Muscle layer of colon (tissue), 2 donors: Measurements from ENCODE around the gene KIF2C.

Source experiments
- H3K27ac ChIP-seq: one replicate; pipeline ENCODE4 v1.7.0; 2013; ENCODE audit warnings: low read depth, mild to moderate bottlenecking, low read length, moderate library complexity
- H3K27me3 ChIP-seq, 2 donors: one replicate each; pipeline ENCODE4 v1.7.0; 2013; ENCODE audit warnings: low read length in 2 of 2, mild to moderate bottlenecking in 2 of 2; ENCODE audit not compliant: insufficient read depth in 2 of 2, control insufficient read depth in 1 of 2
- H3K36me3 ChIP-seq: one replicate; pipeline ENCODE4 v1.7.0; 2013; ENCODE audit warnings: mild to moderate bottlenecking, low read length; ENCODE audit not compliant: insufficient read depth
- H3K4me1 ChIP-seq: one replicate; pipeline ENCODE4 v1.7.0; 2013; ENCODE audit warnings: mild to moderate bottlenecking, low read length; ENCODE audit not compliant: insufficient read depth
- H3K4me3 ChIP-seq, 2 donors: one replicate each; pipeline ENCODE4 v1.7.0; 2013; ENCODE audit warnings: low read length in 2 of 2, low read depth in 1 of 2, mild to moderate bottlenecking in 1 of 2, moderate library complexity in 1 of 2
- H3K9ac ChIP-seq: one replicate; pipeline ENCODE4 v1.7.0; 2013; ENCODE audit warnings: low read length
- H3K9me3 ChIP-seq: one replicate; pipeline ENCODE4 v1.7.0; 2013; ENCODE audit warnings: mild to moderate bottlenecking, low read length
- donor health status: abdominal sarcoma.
- donor health status: Adenocarcinoma of cecum.

The KIF2C gene

GRCh38 chr1:44803062-44803311 lies 63.4 kb downstream of the KIF2C start:
- H3K27me3 ChIP-seq, result no peaks in the 10 kb centered on the region
- H3K4me1 ChIP-seq, result peaks cover 33% of the 10 kb centered on the region
- H3K9me3 ChIP-seq, result no peaks in the 10 kb centered on the region
- H3K27ac ChIP-seq, result peak overlapping the region; percentile 23
- peaks cover 22% of the 10 kb centered on the region for H3K36me3 ChIP-seq
- no peak overlapping the region for H3K9ac ChIP-seq
- H3K4me3 ChIP-seq, result no peak overlapping the region

DNA sequence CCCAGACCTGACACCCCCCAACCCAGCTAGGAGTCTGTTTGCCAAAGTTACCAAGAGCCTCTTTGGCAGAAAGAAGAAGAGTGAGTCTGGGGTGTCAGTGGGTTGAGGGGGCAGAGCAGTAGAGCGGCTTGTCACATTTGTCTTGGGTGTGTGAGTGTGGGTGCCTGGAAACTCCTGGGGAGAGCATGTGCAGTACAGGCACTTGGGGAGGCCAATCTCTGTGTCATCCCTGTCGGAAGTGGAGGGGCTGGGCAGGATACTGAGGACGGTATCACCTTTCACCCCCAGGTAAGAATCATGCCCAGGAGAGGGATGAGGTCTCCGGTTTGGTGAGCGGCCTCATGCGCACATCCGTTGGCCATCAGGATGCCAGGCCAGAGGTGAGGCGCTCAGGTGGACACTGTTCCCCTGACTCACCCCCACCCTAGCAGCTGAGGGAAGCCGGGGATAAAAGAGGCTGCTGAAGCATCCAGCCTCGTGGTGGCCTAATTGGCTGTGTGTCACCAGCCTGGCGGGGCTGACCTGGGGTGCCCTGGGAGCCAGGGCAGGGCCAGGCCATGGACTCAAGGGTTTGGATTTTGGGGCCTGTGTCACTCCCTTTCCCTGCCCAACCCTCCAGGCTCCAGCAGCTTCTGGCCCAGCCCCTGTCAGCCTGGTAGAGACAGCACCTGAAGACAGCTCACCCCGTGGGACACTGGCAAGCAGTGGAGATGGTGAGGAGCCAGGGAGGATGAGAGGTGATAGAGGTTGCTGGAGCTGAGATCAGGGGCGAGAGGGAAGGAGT lies 63.9 kb downstream of the KIF2C start:
- H3K36me3 ChIP-seq, result peaks cover 22% of the 10 kb centered on the region
- no peak overlapping the region for H3K9ac ChIP-seq
- peaks cover 38% of the 10 kb centered on the region for H3K4me1 ChIP-seq
- H3K4me3 ChIP-seq, result no peak overlapping the region
- no peaks in the 10 kb centered on the region for H3K9me3 ChIP-seq
- H3K27ac ChIP-seq, result no peak overlapping the region
- H3K27me3 ChIP-seq, result no peaks in the 10 kb centered on the region

DNA sequence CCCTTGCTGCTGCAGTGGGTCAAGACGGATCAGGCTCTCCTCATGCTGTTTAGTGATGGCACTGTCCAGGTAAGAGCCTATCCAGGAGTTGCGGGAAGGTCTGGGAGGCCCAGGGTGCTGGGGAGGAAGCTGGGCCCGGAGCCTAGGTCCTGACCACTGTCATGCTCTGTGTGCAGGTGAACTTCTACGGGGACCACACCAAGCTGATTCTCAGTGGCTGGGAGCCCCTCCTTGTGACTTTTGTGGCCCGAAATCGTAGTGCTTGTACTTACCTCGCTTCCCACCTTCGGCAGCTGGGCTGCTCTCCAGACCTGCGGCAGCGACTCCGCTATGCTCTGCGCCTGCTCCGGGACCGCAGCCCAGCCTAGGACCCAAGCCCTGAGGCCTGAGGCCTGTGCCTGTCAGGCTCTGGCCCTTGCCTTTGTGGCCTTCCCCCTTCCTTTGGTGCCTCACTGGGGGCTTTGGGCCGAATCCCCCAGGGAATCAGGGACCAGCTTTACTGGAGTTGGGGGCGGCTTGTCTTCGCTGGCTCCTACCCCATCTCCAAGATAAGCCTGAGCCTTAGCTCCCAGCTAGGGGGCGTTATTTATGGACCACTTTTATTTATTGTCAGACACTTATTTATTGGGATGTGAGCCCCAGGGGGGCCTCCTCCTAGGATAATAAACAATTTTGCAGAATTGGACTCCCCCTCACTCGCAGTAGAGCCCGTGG lies 65.8 kb downstream of the KIF2C start:
- H3K4me3 ChIP-seq, result no peak overlapping the region
- H3K36me3 ChIP-seq, result peaks cover 22% of the 10 kb centered on the region
- H3K9ac ChIP-seq, result no peak overlapping the region
- H3K27me3 ChIP-seq, result no peaks in the 10 kb centered on the region
- H3K27ac ChIP-seq, result no peak overlapping the region
- H3K9me3 ChIP-seq, result no peaks in the 10 kb centered on the region
- H3K4me1 ChIP-seq, result peaks cover 54% of the 10 kb centered on the region

- Histone ChIP-seq H3K4me3 (peak overlapping the region in 1 of 2 donors; percentile 49), H3K27ac (peak overlapping the region; percentile 99), H3K9me3 (no peaks in the 10 kb centered on the region), H3K9ac (peak overlapping the region; percentile 8), H3K27me3 (no peaks in the 10 kb centered on the region), H3K36me3 (peaks cover 22% of the 10 kb centered on the region), H3K4me1 (peaks cover 59% of the 10 kb centered on the region)
Measured at GRCh38 chr1:44806025-44806703, 66.5 kb downstream of the KIF2C start.

DNA sequence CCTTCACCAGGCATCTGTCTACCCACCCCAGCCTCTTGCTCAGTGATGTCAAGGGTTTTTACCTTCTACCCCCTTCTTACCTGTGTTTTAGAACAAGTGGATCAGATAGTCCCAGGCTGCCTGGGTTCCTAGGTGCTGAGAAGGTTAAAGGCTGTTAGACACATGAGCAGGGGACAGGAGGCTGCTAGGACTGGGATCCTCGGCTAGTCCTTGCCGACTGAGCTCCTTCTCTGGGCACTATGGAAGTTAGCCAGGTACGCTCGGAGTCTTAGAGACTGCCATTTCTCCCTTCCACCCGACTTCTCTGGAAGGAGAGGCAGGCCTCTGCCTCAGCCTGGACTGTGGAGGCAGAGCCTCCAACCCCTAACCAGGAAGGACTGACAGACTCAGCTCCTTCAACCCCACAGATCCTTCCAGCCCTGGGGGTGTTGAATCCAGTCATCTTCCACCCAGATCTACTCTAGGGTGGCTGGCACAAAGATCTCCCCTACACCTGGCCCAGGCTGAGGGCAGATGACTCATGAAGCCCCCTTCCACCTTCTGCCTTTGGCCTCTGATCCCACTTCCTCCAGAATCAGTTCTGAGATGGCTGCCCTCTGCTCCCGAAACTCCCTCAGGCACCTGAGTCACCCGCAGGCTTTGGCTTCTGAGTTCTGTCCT lies 67.2 kb downstream of the KIF2C start, which contains the start of gene DYNLT4:
TSS of gene DYNLT4 (minus strand) at position 648 of the 660 bp plus-strand sequence. CDS start 683 bp downstream, outside the sequence.
- peaks cover 58% of the 10 kb centered on the region for H3K4me1 ChIP-seq

GRCh38 chr1:44807364-44808062 lies 67.9 kb downstream of the KIF2C start:
- no peaks in the 10 kb centered on the region for H3K27me3 ChIP-seq
- peaks cover 51% of the 10 kb centered on the region for H3K4me1 ChIP-seq
- no peaks in the 10 kb centered on the region for H3K9me3 ChIP-seq
- peak overlapping the region; percentile 8 for H3K9ac ChIP-seq
- peak overlapping the region; percentile 99 for H3K27ac ChIP-seq
- peak overlapping the region; percentile 22 to 49 for H3K4me3 ChIP-seq
- peaks cover 22% of the 10 kb centered on the region for H3K36me3 ChIP-seq

More for the DNA sequence above, 67.2 kb downstream of the KIF2C start, which contains the start of gene DYNLT4:
- peak within 1 kb of the TSS; percentile 99 for H3K27ac ChIP-seq
- peaks cover 22% of the 10 kb centered on the region for H3K36me3 ChIP-seq
- no peaks in the 10 kb centered on the region for H3K9me3 ChIP-seq
- H3K4me3 ChIP-seq, result peak within 1 kb of the TSS; percentile 22 to 49
- peak within 1 kb of the TSS; percentile 8 for H3K9ac ChIP-seq
- H3K27me3 ChIP-seq, result no peaks in the 10 kb centered on the region

- H3K36me3 ChIP-seq, result peaks cover 18% of the 10 kb centered on the region
- peaks cover 47% of the 10 kb centered on the region for H3K4me1 ChIP-seq
- peak within 1 kb of the TSS; percentile 99 for H3K27ac ChIP-seq
- H3K9me3 ChIP-seq, result no peaks in the 10 kb centered on the region
- H3K4me3 ChIP-seq, result peak within 1 kb of the TSS; percentile 22 to 46
- H3K27me3 ChIP-seq, result no peaks in the 10 kb centered on the region
- peak within 1 kb of the TSS; percentile 18 for H3K9ac ChIP-seq
Measured at GRCh38 chr1:44808063-44808937, 68.7 kb downstream of the KIF2C start, which contains the start of gene BTBD19. Gene BTBD19 (plus strand): TSS chr1:44808523. CDS start chr1:44808821, 298 bp downstream.

DNA sequence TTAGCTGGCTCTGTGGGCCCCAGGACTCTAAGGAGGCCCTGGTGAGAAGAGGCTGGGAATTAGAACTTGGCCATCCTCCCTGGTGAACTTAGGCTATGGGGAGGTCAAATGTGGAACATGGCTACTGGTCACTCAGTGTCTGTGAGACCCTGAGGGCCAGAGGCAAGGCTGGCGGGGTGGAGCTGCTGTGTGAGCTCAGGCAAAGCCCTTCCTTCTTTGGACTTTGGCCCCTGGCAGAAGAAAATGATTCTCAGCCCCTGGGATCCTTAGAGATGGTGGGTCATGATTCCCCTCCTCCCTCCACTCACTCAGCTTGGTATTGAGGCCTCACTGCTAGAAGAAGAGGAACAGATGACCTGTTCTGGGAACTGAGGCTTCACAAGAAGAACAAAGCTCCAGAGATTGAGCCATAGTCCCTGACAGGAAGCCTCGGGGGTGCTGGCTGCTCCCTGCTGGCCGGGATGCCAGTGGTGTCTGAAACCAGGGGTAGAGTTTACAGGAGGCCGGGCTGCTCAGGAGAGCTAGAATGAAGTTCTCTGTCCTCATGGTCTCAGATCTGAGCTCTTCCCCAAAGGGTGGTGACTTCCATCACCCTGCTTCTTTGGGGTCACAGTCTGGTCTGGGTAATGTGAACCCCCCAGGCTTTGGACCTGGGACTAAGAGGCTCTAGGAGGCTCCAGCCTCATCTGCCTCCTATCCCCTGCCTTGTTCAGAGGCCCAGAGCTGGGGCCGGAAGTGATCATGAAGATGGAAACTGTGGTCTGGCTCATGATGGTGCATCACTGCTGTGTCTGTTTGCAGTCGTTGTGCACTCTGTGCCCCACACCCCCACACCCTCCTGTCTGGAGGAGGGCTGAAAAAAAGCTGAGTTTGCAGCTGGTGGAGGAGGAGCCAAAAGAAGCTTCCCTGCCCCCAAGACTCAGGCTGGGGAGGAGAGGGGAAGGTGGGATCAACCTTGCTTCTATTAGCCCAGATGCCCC lies 69.6 kb downstream of the KIF2C start:
- H3K4me3 ChIP-seq, result peak overlapping the region in 1 of 2 donors; percentile 46

GRCh38 chr1:44810101-44810761 lies 70.6 kb downstream of the KIF2C start:
- peak overlapping the region; percentile 99 for H3K27ac ChIP-seq
- H3K36me3 ChIP-seq, result peaks cover 6% of the 10 kb centered on the region
- H3K9me3 ChIP-seq, result no peaks in the 10 kb centered on the region
- peaks cover 47% of the 10 kb centered on the region for H3K4me1 ChIP-seq
- peak overlapping the region; percentile 14 for H3K9ac ChIP-seq
- H3K27me3 ChIP-seq, result no peaks in the 10 kb centered on the region
- peak overlapping the region in 1 of 2 donors; percentile 46 for H3K4me3 ChIP-seq

More for the DNA sequence above, 69.6 kb downstream of the KIF2C start:
- peak overlapping the region; percentile 99 for H3K27ac ChIP-seq
- peaks cover 9% of the 10 kb centered on the region for H3K36me3 ChIP-seq
- H3K9me3 ChIP-seq, result no peaks in the 10 kb centered on the region
- peaks cover 47% of the 10 kb centered on the region for H3K4me1 ChIP-seq
- peak overlapping the region; percentile 18 for H3K9ac ChIP-seq
- H3K27me3 ChIP-seq, result no peaks in the 10 kb centered on the region
